ENCODE measurements around the gene KAT2B.

The KAT2B gene

GRCh38 chr3:20057612-20058180 lies 17.4 kb downstream of the KAT2B start:
- no peak for DNase-seq (ENCODE audit: low read depth)
- H3K4me3 ChIP-seq (ENCODE audit: low read length), result no peak overlapping the region
- TF ChIP-seq CTCF (conservative IDR thresholded peaks at IDR 0.05; ENCODE audit: low read depth, low read length), result no peak

GRCh38 chr3:20059929-20060328 lies 19.7 kb downstream of the KAT2B start:
- TF ChIP-seq CTCF (conservative IDR thresholded peaks at IDR 0.05; ENCODE audit: low read depth, low read length), result no peak
- no peak overlapping the region for H3K4me3 ChIP-seq (ENCODE audit: low read length)
- DNase-seq (ENCODE audit: low read depth), result no peak

- no peak for DNase-seq (ENCODE audit: low read depth)
- no peak overlapping the region for H3K4me3 ChIP-seq (ENCODE audit: low read length)
- no peak for TF ChIP-seq CTCF (conservative IDR thresholded peaks at IDR 0.05; ENCODE audit: low read depth, low read length)
These were observed 20.9 kb downstream of the KAT2B start for GRCh38 chr3:20060974-20061685.

- H3K4me3 ChIP-seq (ENCODE audit: low read length), result no peak overlapping the region
- DNase-seq (ENCODE audit: low read depth), result no peak
- no peak for TF ChIP-seq CTCF (conservative IDR thresholded peaks at IDR 0.05; ENCODE audit: low read depth, low read length)
These were observed 22.8 kb downstream of the KAT2B start for GRCh38 chr3:20062996-20063395.

GRCh38 chr3:20064387-20064786 lies 24.1 kb downstream of the KAT2B start:
- no peak for TF ChIP-seq CTCF (conservative IDR thresholded peaks at IDR 0.05; ENCODE audit: low read depth, low read length)
- DNase-seq (ENCODE audit: low read depth), result no peak
- H3K4me3 ChIP-seq (ENCODE audit: low read length), result no peak overlapping the region

- no peak for DNase-seq (ENCODE audit: low read depth)
- no peak for TF ChIP-seq CTCF (conservative IDR thresholded peaks at IDR 0.05; ENCODE audit: low read depth, low read length)
- H3K4me3 ChIP-seq (ENCODE audit: low read length), result no peak overlapping the region
These were observed 24.7 kb downstream of the KAT2B start for GRCh38 chr3:20064796-20065564.

Data from retinal pigment epithelial cell (primary cell).